Astrocyte (in vitro differentiated cells and primary cell): Measurements from ENCODE around the gene SYT6.

ENCODE experiments used
- EZH2 ChIP-seq: IDR thresholded peaks from 2 replicates; pipeline ENCODE4 v1.6.1; 2012; ENCODE audit warnings: mild to moderate bottlenecking, low read length, inconsistent platforms; ENCODE audit not compliant: insufficient read depth
- TF ChIP-seq, protein P1 (sequence below): IDR thresholded peaks from 2 replicates; pipeline ENCODE4 v1.5.1; 2011; ENCODE audit warnings: low read depth, mild to moderate bottlenecking, inconsistent platforms, low read length, moderate library complexity; ENCODE audit not compliant: insufficient read depth

DNA sequence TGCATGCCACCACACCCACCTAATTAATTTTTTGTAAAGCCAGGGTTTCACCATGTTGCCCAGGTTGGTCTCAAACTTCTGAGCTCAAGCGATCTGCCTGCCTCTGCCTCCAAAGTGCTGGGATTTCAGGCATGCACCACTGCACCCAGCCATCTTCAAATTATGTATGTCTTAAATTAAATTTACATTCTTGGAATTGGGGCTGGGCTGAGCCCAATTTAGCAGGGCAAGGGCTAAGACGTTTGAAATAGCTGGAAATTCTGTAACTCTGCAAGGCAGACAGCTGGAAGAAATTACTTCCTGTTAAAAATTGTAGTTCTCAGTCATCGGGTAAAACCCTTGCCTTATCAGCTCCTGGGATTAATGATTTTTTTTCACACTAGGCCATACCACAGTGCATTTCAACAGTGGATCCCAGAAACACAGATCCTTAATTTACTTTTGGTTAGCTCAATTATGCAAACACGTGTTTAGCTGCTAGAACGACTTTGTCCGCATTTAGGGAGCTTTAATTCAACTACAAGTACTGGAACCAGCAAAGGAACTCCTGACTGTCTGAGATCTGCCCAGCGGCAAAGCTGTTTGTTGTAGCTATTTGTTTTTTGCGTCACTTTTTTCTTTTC is 91.1 kb downstream of the SYT6 start:
- no peak for TF ChIP-seq EZH2
- TF ChIP-seq, protein P1, sequence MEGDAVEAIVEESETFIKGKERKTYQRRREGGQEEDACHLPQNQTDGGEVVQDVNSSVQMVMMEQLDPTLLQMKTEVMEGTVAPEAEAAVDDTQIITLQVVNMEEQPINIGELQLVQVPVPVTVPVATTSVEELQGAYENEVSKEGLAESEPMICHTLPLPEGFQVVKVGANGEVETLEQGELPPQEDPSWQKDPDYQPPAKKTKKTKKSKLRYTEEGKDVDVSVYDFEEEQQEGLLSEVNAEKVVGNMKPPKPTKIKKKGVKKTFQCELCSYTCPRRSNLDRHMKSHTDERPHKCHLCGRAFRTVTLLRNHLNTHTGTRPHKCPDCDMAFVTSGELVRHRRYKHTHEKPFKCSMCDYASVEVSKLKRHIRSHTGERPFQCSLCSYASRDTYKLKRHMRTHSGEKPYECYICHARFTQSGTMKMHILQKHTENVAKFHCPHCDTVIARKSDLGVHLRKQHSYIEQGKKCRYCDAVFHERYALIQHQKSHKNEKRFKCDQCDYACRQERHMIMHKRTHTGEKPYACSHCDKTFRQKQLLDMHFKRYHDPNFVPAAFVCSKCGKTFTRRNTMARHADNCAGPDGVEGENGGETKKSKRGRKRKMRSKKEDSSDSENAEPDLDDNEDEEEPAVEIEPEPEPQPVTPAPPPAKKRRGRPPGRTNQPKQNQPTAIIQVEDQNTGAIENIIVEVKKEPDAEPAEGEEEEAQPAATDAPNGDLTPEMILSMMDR: no peak
